ENCODE data around the gene GAB1.

GAB1 gene

DNA sequence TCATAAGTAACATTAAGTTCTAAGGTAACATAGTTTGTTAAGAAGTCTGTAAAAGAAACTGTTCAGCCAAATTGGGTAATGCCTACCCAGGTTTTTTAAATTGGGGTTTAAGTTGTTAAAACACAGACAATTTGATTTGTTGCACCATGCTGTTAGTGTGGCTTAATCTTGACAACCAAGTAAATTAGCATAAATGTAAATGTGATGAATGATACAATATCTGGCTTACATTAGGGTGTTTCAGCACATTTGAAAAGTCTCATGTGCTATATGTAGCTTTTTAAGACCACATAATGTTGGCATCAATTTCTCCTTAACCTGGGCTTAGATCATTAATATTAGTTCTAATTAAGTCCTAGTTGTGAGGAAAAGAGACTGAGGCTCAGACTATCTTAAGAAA is 104.4 kb downstream of the GAB1 start:
- ATAC-seq, result no peak
- TF ChIP-seq SNAI2 (CRISPR knock-in tag; IDR thresholded peaks at IDR 0.05), result no peak
- no peak for TF ChIP-seq ZNF8 (CRISPR knock-in tag; IDR thresholded peaks at IDR 0.05)
- TF ChIP-seq, protein P1, sequence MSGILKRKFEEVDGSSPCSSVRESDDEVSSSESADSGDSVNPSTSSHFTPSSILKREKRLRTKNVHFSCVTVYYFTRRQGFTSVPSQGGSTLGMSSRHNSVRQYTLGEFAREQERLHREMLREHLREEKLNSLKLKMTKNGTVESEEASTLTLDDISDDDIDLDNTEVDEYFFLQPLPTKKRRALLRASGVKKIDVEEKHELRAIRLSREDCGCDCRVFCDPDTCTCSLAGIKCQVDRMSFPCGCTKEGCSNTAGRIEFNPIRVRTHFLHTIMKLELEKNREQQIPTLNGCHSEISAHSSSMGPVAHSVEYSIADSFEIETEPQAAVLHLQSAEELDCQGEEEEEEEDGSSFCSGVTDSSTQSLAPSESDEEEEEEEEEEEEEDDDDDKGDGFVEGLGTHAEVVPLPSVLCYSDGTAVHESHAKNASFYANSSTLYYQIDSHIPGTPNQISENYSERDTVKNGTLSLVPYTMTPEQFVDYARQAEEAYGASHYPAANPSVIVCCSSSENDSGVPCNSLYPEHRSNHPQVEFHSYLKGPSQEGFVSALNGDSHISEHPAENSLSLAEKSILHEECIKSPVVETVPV (CRISPR knock-in tag; IDR thresholded peaks at IDR 0.05), result no peak
- no peak for TF ChIP-seq OSR1 (CRISPR knock-in tag; IDR thresholded peaks at IDR 0.05)
- TF ChIP-seq ZFP3 (CRISPR knock-in tag; IDR thresholded peaks at IDR 0.05), result no peak
- TF ChIP-seq BACH2 (CRISPR knock-in tag; IDR thresholded peaks at IDR 0.05; ENCODE audit: borderline replicate concordance), result no peak
- TF ChIP-seq RARB (CRISPR knock-in tag; IDR thresholded peaks at IDR 0.05), result no peak
- TF ChIP-seq ZNF70 (CRISPR knock-in tag; IDR thresholded peaks at IDR 0.05), result no peak
- no peak for TF ChIP-seq PPARA (CRISPR knock-in tag; IDR thresholded peaks at IDR 0.05; ENCODE audit: borderline replicate concordance)
- no peak for TF ChIP-seq GLIS3 (CRISPR knock-in tag; IDR thresholded peaks at IDR 0.05)
- TF ChIP-seq ZFP30 (CRISPR knock-in tag; IDR thresholded peaks at IDR 0.05), result no peak
- no peak for TF ChIP-seq ESRRG (CRISPR knock-in tag; IDR thresholded peaks at IDR 0.05)
- TF ChIP-seq, protein P2, sequence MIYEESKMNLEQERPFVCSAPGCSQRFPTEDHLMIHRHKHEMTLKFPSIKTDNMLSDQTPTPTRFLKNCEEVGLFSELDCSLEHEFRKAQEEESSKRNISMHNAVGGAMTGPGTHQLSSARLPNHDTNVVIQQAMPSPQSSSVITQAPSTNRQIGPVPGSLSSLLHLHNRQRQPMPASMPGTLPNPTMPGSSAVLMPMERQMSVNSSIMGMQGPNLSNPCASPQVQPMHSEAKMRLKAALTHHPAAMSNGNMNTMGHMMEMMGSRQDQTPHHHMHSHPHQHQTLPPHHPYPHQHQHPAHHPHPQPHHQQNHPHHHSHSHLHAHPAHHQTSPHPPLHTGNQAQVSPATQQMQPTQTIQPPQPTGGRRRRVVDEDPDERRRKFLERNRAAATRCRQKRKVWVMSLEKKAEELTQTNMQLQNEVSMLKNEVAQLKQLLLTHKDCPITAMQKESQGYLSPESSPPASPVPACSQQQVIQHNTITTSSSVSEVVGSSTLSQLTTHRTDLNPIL (CRISPR knock-in tag; IDR thresholded peaks at IDR 0.05; ENCODE audit: low read depth), result no peak
- TF ChIP-seq ZC3H10 (CRISPR knock-in tag; IDR thresholded peaks at IDR 0.05), result no peak
- TF ChIP-seq, protein P3, sequence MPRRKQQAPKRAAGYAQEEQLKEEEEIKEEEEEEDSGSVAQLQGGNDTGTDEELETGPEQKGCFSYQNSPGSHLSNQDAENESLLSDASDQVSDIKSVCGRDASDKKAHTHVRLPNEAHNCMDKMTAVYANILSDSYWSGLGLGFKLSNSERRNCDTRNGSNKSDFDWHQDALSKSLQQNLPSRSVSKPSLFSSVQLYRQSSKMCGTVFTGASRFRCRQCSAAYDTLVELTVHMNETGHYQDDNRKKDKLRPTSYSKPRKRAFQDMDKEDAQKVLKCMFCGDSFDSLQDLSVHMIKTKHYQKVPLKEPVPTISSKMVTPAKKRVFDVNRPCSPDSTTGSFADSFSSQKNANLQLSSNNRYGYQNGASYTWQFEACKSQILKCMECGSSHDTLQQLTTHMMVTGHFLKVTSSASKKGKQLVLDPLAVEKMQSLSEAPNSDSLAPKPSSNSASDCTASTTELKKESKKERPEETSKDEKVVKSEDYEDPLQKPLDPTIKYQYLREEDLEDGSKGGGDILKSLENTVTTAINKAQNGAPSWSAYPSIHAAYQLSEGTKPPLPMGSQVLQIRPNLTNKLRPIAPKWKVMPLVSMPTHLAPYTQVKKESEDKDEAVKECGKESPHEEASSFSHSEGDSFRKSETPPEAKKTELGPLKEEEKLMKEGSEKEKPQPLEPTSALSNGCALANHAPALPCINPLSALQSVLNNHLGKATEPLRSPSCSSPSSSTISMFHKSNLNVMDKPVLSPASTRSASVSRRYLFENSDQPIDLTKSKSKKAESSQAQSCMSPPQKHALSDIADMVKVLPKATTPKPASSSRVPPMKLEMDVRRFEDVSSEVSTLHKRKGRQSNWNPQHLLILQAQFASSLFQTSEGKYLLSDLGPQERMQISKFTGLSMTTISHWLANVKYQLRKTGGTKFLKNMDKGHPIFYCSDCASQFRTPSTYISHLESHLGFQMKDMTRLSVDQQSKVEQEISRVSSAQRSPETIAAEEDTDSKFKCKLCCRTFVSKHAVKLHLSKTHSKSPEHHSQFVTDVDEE (CRISPR knock-in tag; IDR thresholded peaks at IDR 0.05), result no peak
- no peak for TF ChIP-seq ARNTL (CRISPR knock-in tag; IDR thresholded peaks at IDR 0.05; ENCODE audit: borderline replicate concordance, low read depth)
- TF ChIP-seq, protein P4, sequence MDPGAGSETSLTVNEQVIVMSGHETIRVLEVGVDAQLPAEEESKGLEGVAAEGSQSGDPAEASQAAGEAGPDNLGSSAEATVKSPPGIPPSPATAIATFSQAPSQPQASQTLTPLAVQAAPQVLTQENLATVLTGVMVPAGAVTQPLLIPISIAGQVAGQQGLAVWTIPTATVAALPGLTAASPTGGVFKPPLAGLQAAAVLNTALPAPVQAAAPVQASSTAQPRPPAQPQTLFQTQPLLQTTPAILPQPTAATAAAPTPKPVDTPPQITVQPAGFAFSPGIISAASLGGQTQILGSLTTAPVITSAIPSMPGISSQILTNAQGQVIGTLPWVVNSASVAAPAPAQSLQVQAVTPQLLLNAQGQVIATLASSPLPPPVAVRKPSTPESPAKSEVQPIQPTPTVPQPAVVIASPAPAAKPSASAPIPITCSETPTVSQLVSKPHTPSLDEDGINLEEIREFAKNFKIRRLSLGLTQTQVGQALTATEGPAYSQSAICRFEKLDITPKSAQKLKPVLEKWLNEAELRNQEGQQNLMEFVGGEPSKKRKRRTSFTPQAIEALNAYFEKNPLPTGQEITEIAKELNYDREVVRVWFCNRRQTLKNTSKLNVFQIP (CRISPR knock-in tag; IDR thresholded peaks at IDR 0.05; ENCODE audit: borderline replicate concordance, low read depth), result no peak

DNA sequence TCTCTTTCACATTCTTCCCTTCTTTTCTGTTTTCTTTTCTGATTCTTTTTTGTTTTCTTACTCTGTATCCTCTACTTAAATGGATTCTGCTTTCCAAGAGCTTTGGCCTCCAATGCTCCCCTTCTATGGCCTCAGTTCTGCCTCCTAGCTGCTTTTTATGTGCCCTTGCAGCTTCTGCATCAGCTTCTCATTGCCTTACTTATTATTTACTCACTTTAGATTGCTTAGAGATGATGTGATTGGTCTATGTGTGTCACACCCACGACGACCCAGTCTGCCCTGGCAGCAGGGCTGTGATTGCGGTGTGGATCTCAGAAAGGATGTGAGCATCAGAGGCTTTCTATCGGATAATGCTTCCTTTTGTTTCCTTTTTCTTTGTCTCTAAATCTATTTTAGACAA is 105.0 kb downstream of the GAB1 start:
- no peak for ATAC-seq
- TF ChIP-seq RARB (CRISPR knock-in tag; IDR thresholded peaks at IDR 0.05), result no peak
- TF ChIP-seq, protein P1 (CRISPR knock-in tag; IDR thresholded peaks at IDR 0.05), result no peak
- no peak for TF ChIP-seq TOX (CRISPR knock-in tag; IDR thresholded peaks at IDR 0.05; ENCODE audit: borderline replicate concordance)
- TF ChIP-seq PPARA (CRISPR knock-in tag; IDR thresholded peaks at IDR 0.05; ENCODE audit: borderline replicate concordance), result no peak
- TF ChIP-seq, protein P3 (CRISPR knock-in tag; IDR thresholded peaks at IDR 0.05), result no peak
- no peak for TF ChIP-seq ISL1 (CRISPR knock-in tag; IDR thresholded peaks at IDR 0.05)
- TF ChIP-seq ESRRG (CRISPR knock-in tag; IDR thresholded peaks at IDR 0.05), result no peak
- TF ChIP-seq, protein P5, sequence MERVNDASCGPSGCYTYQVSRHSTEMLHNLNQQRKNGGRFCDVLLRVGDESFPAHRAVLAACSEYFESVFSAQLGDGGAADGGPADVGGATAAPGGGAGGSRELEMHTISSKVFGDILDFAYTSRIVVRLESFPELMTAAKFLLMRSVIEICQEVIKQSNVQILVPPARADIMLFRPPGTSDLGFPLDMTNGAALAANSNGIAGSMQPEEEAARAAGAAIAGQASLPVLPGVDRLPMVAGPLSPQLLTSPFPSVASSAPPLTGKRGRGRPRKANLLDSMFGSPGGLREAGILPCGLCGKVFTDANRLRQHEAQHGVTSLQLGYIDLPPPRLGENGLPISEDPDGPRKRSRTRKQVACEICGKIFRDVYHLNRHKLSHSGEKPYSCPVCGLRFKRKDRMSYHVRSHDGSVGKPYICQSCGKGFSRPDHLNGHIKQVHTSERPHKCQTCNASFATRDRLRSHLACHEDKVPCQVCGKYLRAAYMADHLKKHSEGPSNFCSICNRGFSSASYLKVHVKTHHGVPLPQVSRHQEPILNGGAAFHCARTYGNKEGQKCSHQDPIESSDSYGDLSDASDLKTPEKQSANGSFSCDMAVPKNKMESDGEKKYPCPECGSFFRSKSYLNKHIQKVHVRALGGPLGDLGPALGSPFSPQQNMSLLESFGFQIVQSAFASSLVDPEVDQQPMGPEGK (CRISPR knock-in tag; IDR thresholded peaks at IDR 0.05; ENCODE audit: borderline replicate concordance), result no peak
